Middle frontal gyrus (tissue), 1 donor: ENCODE measurements around the gene PXT1.
"Not testable (repeated sequence)": the region's sequence is repeated elsewhere in the genome, so short reads cannot be mapped to it uniquely, and the experiment has no call there.

Experiments used
- DNase-seq: peaks from one replicate; pipeline ENCODE4 v3.0.0-alpha.2; 2015; ENCODE audit warnings: low spot score; ENCODE audit errors: extremely low spot score

The PXT1 gene

GRCh38 chr6:36370638-36371037 lies 72.0 kb downstream of the PXT1 start:
- DNase-seq: no peak

DNA sequence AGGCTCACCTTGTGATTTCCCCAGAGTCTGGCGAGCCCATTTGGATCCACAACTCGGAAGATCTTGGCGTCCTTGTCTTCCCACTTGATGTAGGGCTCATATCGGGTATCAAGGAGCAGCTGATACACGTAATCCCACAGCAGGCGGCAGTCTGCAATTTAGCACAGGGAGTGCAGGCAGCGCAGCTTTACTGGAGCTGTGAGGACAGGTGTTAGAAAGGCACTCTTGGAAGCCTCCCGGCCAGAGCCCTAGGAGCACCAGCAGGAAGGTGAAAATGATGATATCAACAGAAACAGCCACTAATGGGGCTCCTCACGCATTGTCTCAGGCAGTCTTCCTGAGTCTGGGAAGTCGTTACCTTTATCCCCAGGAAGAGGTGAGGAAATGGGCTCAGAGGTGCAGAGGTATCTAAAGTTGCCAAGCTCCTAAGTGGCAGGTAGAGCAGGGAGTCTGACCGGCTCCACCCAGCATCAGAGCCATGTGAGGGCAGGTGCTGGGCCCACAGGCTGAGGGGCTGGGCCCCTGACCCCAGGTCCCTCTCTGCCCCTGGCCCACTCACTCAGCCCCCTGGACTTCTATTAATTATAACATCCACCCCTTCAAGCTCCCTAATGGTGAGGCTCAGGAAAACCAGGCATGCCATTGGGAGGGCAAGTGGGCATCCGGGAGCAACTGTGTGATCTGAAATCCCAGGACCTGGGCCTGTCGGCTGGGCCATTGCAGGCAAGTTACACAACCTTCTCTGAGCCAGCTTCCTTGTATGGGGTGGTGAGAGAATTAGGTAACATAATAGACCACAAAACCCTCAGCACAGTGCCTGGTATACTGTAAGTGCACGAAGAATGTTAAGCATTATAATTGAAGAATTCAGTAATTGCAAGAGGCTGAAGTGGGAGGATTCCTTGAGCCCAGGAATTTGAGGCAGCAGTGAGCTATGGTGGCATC lies 73.5 kb downstream of the PXT1 start:
- no peak for DNase-seq

GRCh38 chr6:36368421-36368820 lies 74.2 kb downstream of the PXT1 start:
- no peak for DNase-seq

GRCh38 chr6:36367743-36368142 lies 74.9 kb downstream of the PXT1 start:
- no peak for DNase-seq

DNA sequence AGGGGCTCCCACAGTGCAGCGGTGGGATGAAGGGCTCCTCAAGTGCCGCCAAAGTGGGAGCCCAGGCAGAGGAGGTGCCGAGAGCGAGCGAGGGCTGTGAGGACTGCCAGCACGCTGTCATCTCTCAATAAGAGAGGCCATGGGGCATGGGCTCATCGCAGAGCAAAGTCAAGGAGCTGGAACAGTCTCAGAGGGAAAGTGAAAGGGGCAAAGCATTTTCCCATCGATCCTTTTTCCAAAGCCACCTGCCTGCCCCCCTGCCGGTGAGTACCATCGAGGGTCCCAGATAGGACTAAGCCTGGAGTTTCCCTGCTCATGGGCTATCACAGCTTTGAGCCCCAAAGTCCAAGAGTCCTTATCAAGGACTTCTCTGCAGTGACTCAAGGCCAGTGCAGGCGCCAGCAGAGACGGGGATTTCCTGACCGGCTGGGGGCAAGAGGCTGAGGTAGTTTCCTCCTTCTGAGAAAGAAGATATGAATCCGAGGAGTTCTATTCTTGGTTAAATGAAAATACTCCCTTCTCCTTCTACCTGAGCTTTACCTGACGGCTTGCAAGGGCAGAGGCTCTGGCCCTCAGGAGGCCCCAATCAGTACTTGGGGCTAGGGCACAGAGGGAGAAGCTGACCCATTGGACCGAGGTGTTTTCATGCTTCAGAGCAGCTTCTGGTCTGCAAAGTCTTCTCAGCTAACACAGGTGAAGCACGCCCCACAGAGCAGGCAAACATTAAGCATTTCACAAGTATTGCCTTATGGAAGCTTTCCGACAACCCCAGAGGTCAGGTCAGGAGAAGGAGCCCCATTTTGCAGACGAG lies 77.8 kb downstream of the PXT1 start:
- no peak for DNase-seq

- not testable (repeated sequence) for DNase-seq
These were observed 78.5 kb downstream of the PXT1 start for GRCh38 chr6:36364061-36364635.

DNA sequence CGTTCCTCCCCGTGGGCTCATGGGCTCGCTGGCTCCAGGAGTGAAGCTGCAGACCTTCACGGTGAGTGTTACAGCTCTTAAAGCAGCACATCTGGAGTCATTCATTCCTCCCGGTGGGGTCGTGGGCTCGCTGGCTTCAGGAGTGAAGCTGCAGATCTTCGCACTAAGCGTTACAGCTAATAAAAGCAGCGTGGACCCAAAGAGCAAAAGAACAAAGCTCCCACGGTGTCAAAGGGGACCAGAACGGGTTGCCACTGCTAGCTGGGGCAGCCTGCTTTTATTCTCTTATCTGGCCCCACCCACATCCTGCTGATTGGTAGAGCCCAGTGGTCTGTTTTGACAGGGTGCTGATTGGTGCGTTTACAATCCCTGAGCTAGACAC lies 79.3 kb downstream of the PXT1 start:
- DNase-seq: not testable (repeated sequence)

DNA sequence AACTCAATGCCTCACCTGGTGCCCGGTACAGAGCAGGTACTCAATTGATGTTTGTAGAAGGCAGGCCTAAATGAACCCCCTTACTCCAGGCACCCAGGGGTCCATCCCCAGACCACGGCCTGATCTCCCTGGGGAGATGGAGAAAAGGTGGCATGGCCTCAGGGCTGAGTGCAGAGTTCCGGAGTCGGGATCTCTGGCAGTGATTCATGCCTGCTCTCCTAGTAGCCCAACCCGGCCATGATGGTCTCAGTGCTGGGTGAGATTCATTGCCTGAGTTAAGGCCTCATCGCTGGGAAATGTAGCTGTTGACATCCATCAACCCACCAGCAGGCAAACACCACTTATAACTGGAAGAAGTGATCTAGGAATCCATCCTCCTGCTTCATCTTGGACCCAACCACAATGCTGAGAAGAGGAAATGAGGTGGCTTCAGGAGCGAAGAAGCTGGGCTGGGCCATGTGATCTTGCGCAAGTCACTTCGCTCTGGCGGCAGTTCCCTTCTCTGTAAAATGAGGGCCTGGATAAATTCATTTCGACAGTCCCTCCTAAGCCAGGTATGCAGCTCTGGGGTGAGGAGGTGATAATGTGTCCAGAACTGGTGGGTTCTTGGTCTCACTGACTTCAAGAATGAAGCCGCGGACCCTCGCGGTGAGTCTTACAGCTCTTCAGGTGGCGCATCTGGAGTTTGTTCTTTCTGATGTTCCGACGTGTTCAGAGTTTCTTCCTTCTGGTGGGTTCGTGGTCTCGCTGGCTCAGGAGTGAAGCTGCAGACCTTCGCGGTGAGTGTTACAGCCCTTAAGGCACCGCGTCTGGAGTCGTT lies 79.9 kb downstream of the PXT1 start:
- no peak for DNase-seq

DNA sequence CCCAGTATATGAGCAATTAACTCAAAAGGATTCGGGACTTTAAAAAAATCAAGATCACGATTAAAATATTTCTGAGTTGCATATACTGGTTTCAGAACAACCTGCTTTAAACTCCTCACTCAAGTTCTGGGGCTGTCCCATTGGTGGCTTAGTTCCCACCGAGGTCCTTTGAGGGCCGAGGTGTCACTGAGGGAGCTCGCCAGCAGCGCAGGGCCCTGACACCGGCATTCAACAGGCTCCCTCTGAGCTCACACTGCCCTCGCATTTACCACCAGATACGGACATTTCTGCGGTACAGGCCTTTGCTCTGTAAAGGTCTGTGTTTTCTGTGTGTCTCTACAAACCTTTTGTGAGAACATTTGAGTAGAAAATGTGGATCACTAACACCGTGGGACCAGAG lies 81.6 kb downstream of the PXT1 start:
- DNase-seq: no peak

DNA sequence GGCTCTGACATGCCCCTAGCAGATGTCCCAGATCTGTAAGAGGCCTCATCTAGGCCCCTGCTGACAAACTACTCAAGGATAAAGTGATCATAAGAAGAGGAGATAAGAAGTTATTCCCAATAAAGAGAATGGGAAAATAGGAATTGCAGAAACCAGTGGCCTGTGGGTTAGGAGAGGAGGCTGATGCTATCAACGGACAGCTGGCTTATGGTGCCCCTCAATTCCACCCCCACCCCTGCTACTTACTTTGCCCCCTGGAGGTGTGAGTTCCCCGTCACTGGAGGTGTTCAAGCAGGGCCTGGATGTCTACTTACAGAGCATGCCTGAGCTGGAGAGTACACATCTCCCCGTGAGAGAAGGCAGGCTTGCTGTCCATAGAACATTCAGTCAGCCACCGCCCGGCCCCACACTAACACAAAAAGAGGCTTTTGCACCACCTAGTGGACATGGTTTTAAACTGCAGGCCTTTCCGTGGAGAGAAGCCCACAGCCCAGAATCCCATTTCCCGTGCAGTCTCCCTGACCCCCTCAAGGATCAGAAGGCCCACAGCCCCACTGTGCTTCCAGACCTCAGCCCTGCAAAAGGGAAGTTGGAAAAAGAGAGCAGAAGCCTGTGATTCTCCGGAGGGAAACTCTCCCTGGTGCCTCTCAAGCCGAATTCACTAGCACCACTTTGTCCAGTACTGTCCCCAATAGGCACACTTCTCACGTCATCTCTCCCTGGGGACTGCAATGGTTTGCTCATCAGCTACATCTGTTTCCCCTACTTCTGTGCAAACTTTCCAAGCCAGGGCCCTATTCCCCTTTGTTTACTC lies 82.2 kb downstream of the PXT1 start:
- peak; percentile 75 for DNase-seq

DNA sequence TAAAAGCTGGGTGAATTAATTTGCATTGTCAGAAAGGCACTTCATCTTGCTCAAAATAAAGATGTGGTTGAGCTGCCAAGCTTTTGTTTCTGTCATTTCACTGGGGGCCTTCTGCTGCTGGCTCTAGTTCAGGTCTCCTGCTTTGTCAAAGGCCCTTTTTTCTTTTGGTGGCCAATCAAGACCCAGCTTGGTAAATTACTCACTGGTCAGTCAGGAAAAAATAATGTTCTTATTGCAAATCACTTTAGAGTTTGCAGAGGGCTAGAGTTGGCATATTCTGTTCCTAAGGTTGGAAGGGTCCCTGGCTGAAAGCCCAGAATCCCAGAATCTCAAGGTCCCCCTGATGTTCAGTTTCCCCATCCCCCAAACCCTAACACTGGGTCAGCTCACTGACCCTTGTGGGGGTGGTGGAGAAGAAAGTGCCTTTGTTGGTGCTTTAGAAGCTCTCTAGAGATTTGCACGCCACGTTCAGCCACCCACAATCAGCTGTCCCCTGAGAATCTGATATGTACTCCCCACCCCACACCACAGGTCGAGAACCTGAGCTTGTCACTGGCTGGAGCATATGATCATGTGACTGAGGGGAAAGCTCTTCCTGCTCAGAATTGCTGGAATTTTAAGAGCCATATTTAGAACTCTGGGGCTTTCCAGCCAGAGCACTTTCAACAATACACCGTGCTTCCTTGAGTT lies 84.3 kb downstream of the PXT1 start:
- no peak for DNase-seq

GRCh38 chr6:36357872-36358225 lies 84.8 kb downstream of the PXT1 start:
- no peak for DNase-seq

- DNase-seq: no peak
These were observed 86.8 kb downstream of the PXT1 start for GRCh38 chr6:36355819-36356218.

DNA sequence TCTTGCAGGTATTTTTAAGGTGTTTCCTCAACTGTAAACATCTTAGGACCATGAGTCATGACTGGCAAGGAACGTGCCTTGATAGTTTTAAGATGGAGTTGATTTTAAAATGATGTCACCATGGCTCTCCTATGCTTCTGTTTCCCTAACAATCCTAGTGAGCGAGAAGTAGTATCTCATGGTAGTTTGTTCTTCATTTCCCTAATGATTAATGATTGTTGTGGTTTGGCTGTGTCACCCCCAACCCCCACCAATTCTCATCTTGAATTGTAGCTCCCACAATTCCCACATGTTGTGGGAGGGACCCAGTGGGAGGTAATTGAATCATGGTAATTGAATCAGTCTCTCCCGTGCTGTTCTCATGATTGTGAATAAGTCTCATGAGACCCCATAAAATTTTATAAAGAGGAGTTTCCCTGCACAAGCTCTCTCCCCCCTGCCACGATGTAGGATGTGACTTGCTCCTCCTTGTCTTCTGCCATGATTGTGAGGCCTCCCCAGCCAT lies 89.2 kb downstream of the PXT1 start:
- DNase-seq: no peak

DNA sequence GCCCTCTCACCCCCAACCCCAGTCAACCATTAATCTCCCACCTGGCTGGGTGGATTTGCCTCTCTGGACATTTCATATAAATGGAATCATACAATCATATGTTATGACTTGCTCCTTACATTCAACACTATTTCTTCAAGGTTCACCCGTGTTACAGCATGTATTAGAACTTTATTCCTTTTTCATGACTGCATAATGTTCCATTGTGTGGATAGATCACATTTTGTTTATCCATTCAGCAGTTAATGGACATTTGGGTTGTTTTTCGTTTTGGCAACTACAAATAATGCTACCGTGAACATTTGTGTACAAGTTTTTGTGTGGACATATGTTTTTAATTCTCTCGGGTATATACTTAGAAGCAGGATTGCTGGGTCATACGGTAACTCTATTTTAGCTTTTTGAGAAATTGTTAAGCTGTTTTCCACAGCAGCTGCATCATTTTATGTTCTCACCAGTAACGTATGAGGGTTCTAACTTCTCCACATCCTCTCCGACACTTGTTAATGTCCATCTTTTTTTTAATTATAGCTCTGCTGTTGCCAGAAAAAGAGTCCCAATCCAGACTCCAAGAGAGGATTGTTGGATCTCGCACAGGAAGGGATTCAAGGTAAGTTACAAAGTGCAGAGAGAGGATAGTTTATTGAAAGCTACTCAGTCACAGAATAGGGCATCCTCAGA lies 90.0 kb downstream of the PXT1 start:
- no peak for DNase-seq

DNA sequence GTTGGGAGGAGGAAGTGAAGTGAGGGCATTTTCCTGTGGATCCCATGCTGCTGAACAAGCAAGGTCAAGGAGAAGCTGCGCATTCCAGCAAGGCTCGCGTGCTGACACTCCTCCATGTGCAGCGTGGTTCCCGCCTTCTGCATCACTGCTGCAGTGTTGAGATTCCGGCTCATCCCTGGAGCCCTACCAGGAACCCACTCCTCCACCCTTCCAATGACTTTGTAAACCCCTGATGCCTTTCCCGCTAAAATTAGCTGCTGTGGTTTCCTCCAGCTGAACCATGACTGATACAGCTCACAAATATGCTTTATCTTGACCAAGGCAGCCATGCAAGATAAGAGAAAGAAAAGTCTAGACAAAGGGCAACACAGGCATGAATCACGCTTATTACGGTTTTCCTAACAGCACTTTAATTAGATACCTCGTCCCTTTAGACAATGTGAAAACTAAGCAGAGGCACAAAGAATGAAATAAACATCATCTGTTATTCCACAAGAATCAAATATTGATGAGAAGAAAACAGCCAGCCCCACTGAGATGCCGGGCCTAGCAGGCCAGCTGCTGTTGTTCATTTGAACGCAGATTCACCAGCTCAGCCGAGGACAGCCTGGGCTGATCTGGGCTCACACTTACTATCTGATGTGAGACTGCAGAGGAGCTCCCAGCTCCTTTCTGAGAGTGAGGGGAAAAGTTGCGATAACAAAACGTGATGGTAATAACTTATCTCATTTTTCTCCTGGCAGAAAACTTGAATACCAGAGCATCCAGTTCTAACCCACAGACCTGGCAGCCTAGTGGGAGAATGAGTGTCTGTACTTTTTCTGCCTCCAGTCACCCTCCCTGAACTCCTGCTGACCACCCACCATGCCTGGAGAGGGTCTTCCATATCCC lies 91.7 kb downstream of the PXT1 start:
- no peak for DNase-seq

GRCh38 chr6:36350082-36350481 lies 92.6 kb downstream of the PXT1 start:
- no peak for DNase-seq

- DNase-seq: no peak
These were observed 93.4 kb downstream of the PXT1 start for GRCh38 chr6:36349240-36349639.
